ENCODE data around the gene CHD6. TPM values are rescaled to one million over a fixed set of nuclear protein-coding genes. Genes with fewer than 3 reads are reported as not detected.

Gene CHD6
- total RNA-seq, 2 experiments from 2014 or later: 26.9 to 45.7 TPM

- no TSS peak for BruUV-seq (replicated peaks)
- no peaks in the 10 kb centered on the region for H3K9me3 ChIP-seq (ENCODE audit: low read length)
- no peak overlapping the region for H3K27ac ChIP-seq (ENCODE audit: low read depth, low read length, poor library complexity, severe bottlenecking)
- H3K4me1 ChIP-seq (ENCODE audit: insufficient read depth, low read length, poor library complexity, severe bottlenecking): no peaks in the 10 kb centered on the region
- CTCF ChIA-PET (ENCODE audit: unreplicated experiment): no interaction called here
- H2AFZ ChIP-seq (ENCODE audit: low read length): no peak overlapping the region
- POLR2A ChIA-PET: no interaction called here
- H3K79me2 ChIP-seq (ENCODE audit: insufficient read depth, low read depth, low read length): no peaks in the 10 kb centered on the region
- no peak overlapping the region for H3K4me3 ChIP-seq (ENCODE audit: low read depth, low read length, poor library complexity, severe bottlenecking)
- intact Hi-C loops (cut with micrococcal nuclease; ENCODE audit: unreplicated experiment): no loop called here
- TF ChIP-seq CTCF (conservative IDR thresholded peaks at IDR 0.05; ENCODE audit: low read length) (no peak), EZH2phosphoT487 (IDR thresholded peaks at IDR 0.05; ENCODE audit: borderline replicate concordance, low read depth, low read length) (no peak)
- no peaks in the 10 kb centered on the region for H4K20me1 ChIP-seq (ENCODE audit: insufficient read depth, low read length)
- H3K9me2 ChIP-seq (ENCODE audit: insufficient read depth, low read length): no peaks in the 10 kb centered on the region
- no peak for DNase-seq (ENCODE audit: low spot score)
- H3K4me2 ChIP-seq (ENCODE audit: low read length): no peak overlapping the region
- peaks cover 50% of the 10 kb centered on the region for H3K36me3 ChIP-seq (ENCODE audit: insufficient read depth, low read length)
Observed at GRCh38 chr20:41426086-41426830, 191.9 kb downstream of the CHD6 start.

GRCh38 chr20:41425180-41425884 is 192.8 kb downstream of the CHD6 start:
- no TSS peak for BruUV-seq (replicated peaks)
- ChIA-PET CTCF (ENCODE audit: unreplicated experiment) (no interaction called here), POLR2A (no interaction called here)
- no peaks in the 10 kb centered on the region for H4K20me1 ChIP-seq (ENCODE audit: insufficient read depth, low read length)
- no peak overlapping the region for H2AFZ ChIP-seq (ENCODE audit: low read length)
- H3K36me3 ChIP-seq (ENCODE audit: insufficient read depth, low read length): peaks cover 59% of the 10 kb centered on the region
- no peak overlapping the region for H3K4me2 ChIP-seq (ENCODE audit: low read length)
- DNase-seq (ENCODE audit: low spot score): no peak
- no peak overlapping the region for H3K27ac ChIP-seq (ENCODE audit: low read depth, low read length, poor library complexity, severe bottlenecking)
- H3K4me1 ChIP-seq (ENCODE audit: insufficient read depth, low read length, poor library complexity, severe bottlenecking): no peaks in the 10 kb centered on the region
- no peaks in the 10 kb centered on the region for H3K79me2 ChIP-seq (ENCODE audit: insufficient read depth, low read depth, low read length)
- intact Hi-C loops (cut with micrococcal nuclease; ENCODE audit: unreplicated experiment): no loop called here
- H3K9me3 ChIP-seq (ENCODE audit: low read length): no peaks in the 10 kb centered on the region
- H3K9me2 ChIP-seq (ENCODE audit: insufficient read depth, low read length): no peaks in the 10 kb centered on the region
- TF ChIP-seq EZH2phosphoT487 (IDR thresholded peaks at IDR 0.05; ENCODE audit: borderline replicate concordance, low read depth, low read length): no peak
- TF ChIP-seq CTCF (conservative IDR thresholded peaks at IDR 0.05; ENCODE audit: low read length): no peak
- no peak overlapping the region for H3K4me3 ChIP-seq (ENCODE audit: low read depth, low read length, poor library complexity, severe bottlenecking)

DNA sequence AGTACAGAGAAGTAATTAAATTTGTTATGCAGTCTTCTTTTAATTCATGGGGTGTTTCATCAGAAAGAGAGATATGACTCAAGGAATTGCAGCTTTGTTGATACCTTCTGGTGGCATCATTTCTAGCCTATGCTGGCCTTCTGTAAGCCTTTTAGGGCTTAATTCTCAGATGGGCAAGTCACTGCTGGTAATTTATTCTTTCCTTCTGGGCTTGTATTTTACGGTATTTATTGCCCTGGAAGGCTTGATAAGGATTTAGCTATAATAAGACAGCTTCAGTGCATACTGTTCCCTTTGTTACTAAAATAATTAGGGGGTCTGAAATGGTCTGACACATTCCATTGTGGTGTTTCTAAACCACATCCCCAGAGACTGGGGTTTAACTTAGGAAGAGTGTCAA is 193.6 kb downstream of the CHD6 start:
- no peak overlapping the region for H2AFZ ChIP-seq (ENCODE audit: low read length)
- ChIA-PET POLR2A (no interaction called here), CTCF (ENCODE audit: unreplicated experiment) (no interaction called here)
- BruUV-seq (replicated peaks): no TSS peak
- no peak overlapping the region for H3K4me2 ChIP-seq (ENCODE audit: low read length)
- intact Hi-C loops (cut with micrococcal nuclease; ENCODE audit: unreplicated experiment): no loop called here
- no peak for DNase-seq (ENCODE audit: low spot score)
- H3K27ac ChIP-seq (ENCODE audit: low read depth, low read length, poor library complexity, severe bottlenecking): no peak overlapping the region
- no peaks in the 10 kb centered on the region for H3K9me3 ChIP-seq (ENCODE audit: low read length)
- no peaks in the 10 kb centered on the region for H4K20me1 ChIP-seq (ENCODE audit: insufficient read depth, low read length)
- no peaks in the 10 kb centered on the region for H3K9me2 ChIP-seq (ENCODE audit: insufficient read depth, low read length)
- H3K4me1 ChIP-seq (ENCODE audit: insufficient read depth, low read length, poor library complexity, severe bottlenecking): no peaks in the 10 kb centered on the region
- H3K36me3 ChIP-seq (ENCODE audit: insufficient read depth, low read length): peaks cover 67% of the 10 kb centered on the region
- no peaks in the 10 kb centered on the region for H3K79me2 ChIP-seq (ENCODE audit: insufficient read depth, low read depth, low read length)
- H3K4me3 ChIP-seq (ENCODE audit: low read depth, low read length, poor library complexity, severe bottlenecking): no peak overlapping the region
- TF ChIP-seq CTCF (conservative IDR thresholded peaks at IDR 0.05; ENCODE audit: low read length) (no peak), EZH2phosphoT487 (IDR thresholded peaks at IDR 0.05; ENCODE audit: borderline replicate concordance, low read depth, low read length) (no peak)

Data from OCI-LY7 (cell line).